Right lobe of liver (tissue), 6 donors: Measurements from ENCODE around the gene RTF2. TPM values are rescaled to one million over a fixed set of nuclear protein-coding genes. Genes with fewer than 3 reads are reported as not detected.

Source experiments
- ATAC-seq, 4 donors: fragments of 200-7000 bp; cut with Tn5 transposase; one replicate each; pipeline ENCODE4 v1.9.1; 2020; ENCODE audit warnings: mild to moderate bottlenecking in 4 of 4, moderate library complexity in 4 of 4
- DNase-seq, 3 donors: peaks; one replicate each; pipeline ENCODE4 v3.0.0-alpha.2; 2020
- H3K27ac ChIP-seq, 3 donors: fragments of 200-600 bp; one replicate each; pipeline ENCODE4 v1.8.0; 2022
- H3K27me3 ChIP-seq, 2 donors: fragments of 200-600 bp; one replicate each; pipeline ENCODE4 v1.8.0; 2022
- H3K36me3 ChIP-seq, 4 donors: fragments of 200-600 bp; sonication (generic) in 1 of 4; one replicate each; pipeline versions ENCODE4 v1.5.1 to v1.8.0; 2017 to 2022; ENCODE audit warnings: control low read depth in 1 of 4
- H3K4me1 ChIP-seq, 4 donors: fragments of 200-600 bp; sonication (generic) in 1 of 4; one replicate each; pipeline versions ENCODE4 v1.5.1 to v1.8.0; 2017 to 2022; ENCODE audit warnings: control low read depth in 1 of 4
- H3K4me3 ChIP-seq, 3 donors: fragments of 200-600 bp; one replicate each; pipeline ENCODE4 v1.8.0; 2022
- H3K9me3 ChIP-seq, 4 donors: fragments of 200-600 bp; sonication (generic) in 1 of 4; one replicate each; pipeline versions ENCODE4 v1.5.1 to v1.8.0; 2017 to 2022; ENCODE audit warnings: control low read depth in 1 of 4
- CTCF ChIP-seq, 4 donors: fragments of 200-600 bp in 3 of 4; fragments of 450-650 bp in 1 of 4; IDR thresholded peaks; one replicate each; pipeline versions ENCODE4 v1.5.1 to v1.8.0; 2016 to 2022; ENCODE audit warnings: antibody characterized with exemption in 4 of 4, mild to moderate bottlenecking in 2 of 4
- POLR2A ChIP-seq: fragments of 450-650 bp; IDR thresholded peaks from one replicate; pipeline ENCODE4 v1.6.1; 2017; ENCODE audit warnings: antibody characterized with exemption, mild to moderate bottlenecking
- WGBS: methylation state at CpG from one replicate; pipeline ENCODE4 v1.1.6; 2018; ENCODE audit warnings: low coverage, low lambda C conversion rate; ENCODE audit not compliant: insufficient coverage; ENCODE audit errors: missing lambda C conversion rate; 5-methylcytosine and 5-hydroxymethylcytosine counted together
- intact Hi-C, 2 donors: fragments of 100-400 bp; cut with DNase I; formaldehyde crosslinking; loops; one replicate each; pipeline versions ENCODE4 v1.11.2 to v1.14.1; 2022
- total RNA-seq, 6 experiments: library from RNA; depleted of rRNA in 2 of 6; stranded (reverse); fragments of >200 nt in 2 of 6; fragmentation: NEBNext Ultra II Directional in 3 of 6; extraction: Animal tissue kit (Norgen Biotek cat#: 25700) in 3 of 6; gene quantifications; one replicate each; pipeline versions ENCODE4 v1.1.0 to v1.2.4, GENCODE V29; 2016 to 2023
- donor health status: DM: no; HTN: yes; CAD: no.
- donor health status: DM: no; HTN: no; CAD: no.
- donor health status: DM: no; HTN: no; CAD: no.
- donor health status: DM: no; HTN: yes; CAD: no.
- donor health status: DM: no; HTN: yes; CAD: no.

The RTF2 gene
- total RNA-seq, 6 experiments from 2014 or later, result 29.9 to 40.1 (median 32.6) TPM

- DNase-seq (no peak), ATAC-seq (no peak)
- intact Hi-C loops, result no loop called here
- WGBS, result 95% methylated on average over 5 of the region's 5 CpGs
- Histone ChIP-seq H3K4me1 (no peaks in the 10 kb centered on the region), H3K27me3 (no peaks in the 10 kb centered on the region), H3K9me3 (no peaks in the 10 kb centered on the region), H3K4me3 (no peak overlapping the region), H3K36me3 (no peaks in the 10 kb centered on the region), H3K27ac (no peak overlapping the region)
- no peak for TF ChIP-seq CTCF (IDR thresholded peaks at IDR 0.05)
- no peak for TF ChIP-seq POLR2A
Observed at GRCh38 chr20:56449459-56449858, 19.0 kb upstream of the RTF2 start.

- peaks cover 0 to 1% (median 0%) of the 10 kb centered on the region in 4 donors for H3K36me3 ChIP-seq
- 73% methylated on average over 12 of the region's 13 CpGs for WGBS
- DNase-seq (no peak), ATAC-seq (no peak)
- H3K27ac ChIP-seq, result no peak overlapping the region
- H3K4me1 ChIP-seq, result no peaks in the 10 kb centered on the region
- intact Hi-C loops, result no loop called here
- no peaks in the 10 kb centered on the region for H3K9me3 ChIP-seq
- TF ChIP-seq POLR2A, result no peak
- TF ChIP-seq CTCF (IDR thresholded peaks at IDR 0.05), result no peak
- no peak overlapping the region for H3K4me3 ChIP-seq
- no peaks in the 10 kb centered on the region for H3K27me3 ChIP-seq
Observed at GRCh38 chr20:56451056-56451765, 17.2 kb upstream of the RTF2 start.

GRCh38 chr20:56453352-56453751 is 15.1 kb upstream of the RTF2 start:
- TF ChIP-seq POLR2A (no peak), CTCF (IDR thresholded peaks at IDR 0.05) (no peak)
- DNase-seq (no peak), ATAC-seq (no peak)
- Histone ChIP-seq H3K9me3 (no peaks in the 10 kb centered on the region), H3K36me3 (peaks cover 0 to 1% (median 0%) of the 10 kb centered on the region in 4 donors), H3K4me3 (no peak overlapping the region), H3K4me1 (no peaks in the 10 kb centered on the region), H3K27me3 (no peaks in the 10 kb centered on the region), H3K27ac (no peak overlapping the region)
- intact Hi-C loops, result no loop called here
- WGBS, result 67% methylated on average over 5 of the region's 5 CpGs

GRCh38 chr20:56454754-56455153 is 13.7 kb upstream of the RTF2 start:
- Histone ChIP-seq H3K4me3 (no peak overlapping the region), H3K36me3 (peaks cover 0 to 1% (median 0%) of the 10 kb centered on the region in 4 donors), H3K27me3 (no peaks in the 10 kb centered on the region), H3K9me3 (no peaks in the 10 kb centered on the region), H3K27ac (no peak overlapping the region), H3K4me1 (no peaks in the 10 kb centered on the region)
- WGBS, result 91% methylated on average over 7 of the region's 7 CpGs
- ATAC-seq, result no peak
- TF ChIP-seq POLR2A (no peak), CTCF (IDR thresholded peaks at IDR 0.05) (no peak)
- intact Hi-C loops, result no loop called here
- peak in 1 of 3 donors; percentile 3 for DNase-seq
